Parathyroid adenoma (tissue), 2 donors: ENCODE results near the gene DGUOK.

Experiments
- H2AFZ ChIP-seq: fragments of 300-600 bp; sonication (generic); one replicate; pipeline ENCODE4 v1.7.0; 2017; ENCODE audit warnings: antibody characterized with exemption, mild to moderate bottlenecking
- H3K27ac ChIP-seq: fragments of 300-600 bp; sonication (generic); one replicate; pipeline ENCODE4 v1.7.0; 2017
- H3K27me3 ChIP-seq: fragments of 300-600 bp; sonication (generic); one replicate; pipeline ENCODE4 v1.7.0; 2017; ENCODE audit warnings: low read length; ENCODE audit not compliant: control insufficient read depth, insufficient read depth
- H3K36me3 ChIP-seq: fragments of 300-600 bp; sonication (generic); one replicate; pipeline ENCODE4 v1.7.0; 2017; ENCODE audit warnings: low read length; ENCODE audit not compliant: control insufficient read depth, insufficient read depth
- H3K4me1 ChIP-seq: fragments of 300-600 bp; sonication (generic); one replicate; pipeline ENCODE4 v1.7.0; 2017; ENCODE audit warnings: control low read depth
- H3K4me2 ChIP-seq: fragments of 300-600 bp; sonication (generic); one replicate; pipeline ENCODE4 v1.7.0; 2017; ENCODE audit warnings: low read length
- H3K4me3 ChIP-seq: fragments of 300-600 bp; sonication (generic); one replicate; pipeline ENCODE4 v1.7.0; 2017; ENCODE audit warnings: low read depth, low read length
- H3K79me2 ChIP-seq: fragments of 300-600 bp; sonication (generic); one replicate; pipeline ENCODE4 v1.7.0; 2017; ENCODE audit warnings: control low read depth
- H3K9ac ChIP-seq: fragments of 300-600 bp; sonication (generic); one replicate; pipeline ENCODE4 v1.7.0; 2017; ENCODE audit warnings: mild to moderate bottlenecking
- H3K9me3 ChIP-seq: fragments of 300-600 bp; sonication (generic); one replicate; pipeline ENCODE4 v1.7.0; 2017; ENCODE audit warnings: low read length; ENCODE audit not compliant: control insufficient read depth
- TF ChIP-seq, protein P1 (sequence below): fragments of 300-600 bp; sonication (generic); IDR thresholded peaks from one replicate; pipeline ENCODE4 v1.7.0; 2017; ENCODE audit warnings: antibody characterized with exemption, mild to moderate bottlenecking
- donor health status: primary hyperparathyroidism.

DGUOK gene

DNA sequence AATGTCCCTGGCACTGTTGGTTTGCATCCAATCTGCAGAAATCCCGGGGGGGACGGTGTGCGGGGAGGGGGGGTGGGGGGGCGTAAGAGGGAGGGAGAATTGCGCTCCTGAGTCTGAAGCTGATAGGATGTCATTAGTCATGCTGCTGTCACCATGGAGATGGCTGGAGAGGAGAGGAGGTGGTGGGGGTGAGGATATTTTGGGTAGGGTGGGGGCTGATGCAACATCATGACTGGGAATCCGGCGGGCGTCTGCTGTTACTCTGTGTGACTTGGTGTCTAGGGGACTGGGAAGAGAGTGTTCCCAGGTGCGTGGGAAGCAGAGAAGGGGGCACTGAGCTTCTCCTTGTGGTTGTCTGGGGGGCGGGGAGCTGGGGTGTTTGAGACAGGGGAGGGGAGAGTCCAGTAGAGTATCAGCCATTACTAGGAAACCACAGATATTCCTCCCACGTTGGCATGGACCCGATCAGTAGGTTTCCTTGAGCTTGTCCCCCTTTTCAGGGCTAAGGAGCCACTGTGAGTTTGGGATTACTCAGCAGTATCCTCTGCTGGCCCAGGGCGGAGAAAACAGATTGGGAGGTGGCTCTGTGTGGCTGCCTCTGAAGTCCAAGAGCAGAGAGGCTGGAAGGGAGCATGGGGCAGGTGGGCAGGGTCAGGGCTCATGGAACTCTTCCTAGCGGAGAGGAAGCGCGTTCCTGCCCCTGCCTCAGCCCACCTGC is 77.0 kb downstream of the DGUOK start:
- peaks cover 35% of the 10 kb centered on the region for H3K79me2 ChIP-seq
- H3K4me2 ChIP-seq, result no peak overlapping the region
- TF ChIP-seq, protein P1, sequence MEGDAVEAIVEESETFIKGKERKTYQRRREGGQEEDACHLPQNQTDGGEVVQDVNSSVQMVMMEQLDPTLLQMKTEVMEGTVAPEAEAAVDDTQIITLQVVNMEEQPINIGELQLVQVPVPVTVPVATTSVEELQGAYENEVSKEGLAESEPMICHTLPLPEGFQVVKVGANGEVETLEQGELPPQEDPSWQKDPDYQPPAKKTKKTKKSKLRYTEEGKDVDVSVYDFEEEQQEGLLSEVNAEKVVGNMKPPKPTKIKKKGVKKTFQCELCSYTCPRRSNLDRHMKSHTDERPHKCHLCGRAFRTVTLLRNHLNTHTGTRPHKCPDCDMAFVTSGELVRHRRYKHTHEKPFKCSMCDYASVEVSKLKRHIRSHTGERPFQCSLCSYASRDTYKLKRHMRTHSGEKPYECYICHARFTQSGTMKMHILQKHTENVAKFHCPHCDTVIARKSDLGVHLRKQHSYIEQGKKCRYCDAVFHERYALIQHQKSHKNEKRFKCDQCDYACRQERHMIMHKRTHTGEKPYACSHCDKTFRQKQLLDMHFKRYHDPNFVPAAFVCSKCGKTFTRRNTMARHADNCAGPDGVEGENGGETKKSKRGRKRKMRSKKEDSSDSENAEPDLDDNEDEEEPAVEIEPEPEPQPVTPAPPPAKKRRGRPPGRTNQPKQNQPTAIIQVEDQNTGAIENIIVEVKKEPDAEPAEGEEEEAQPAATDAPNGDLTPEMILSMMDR, result no peak
- H3K9ac ChIP-seq, result no peak overlapping the region
- H3K36me3 ChIP-seq, result no peaks in the 10 kb centered on the region
- H3K9me3 ChIP-seq, result no peaks in the 10 kb centered on the region
- no peak overlapping the region for H2AFZ ChIP-seq
- no peak overlapping the region for H3K27ac ChIP-seq
- no peak overlapping the region for H3K4me3 ChIP-seq
- no peaks in the 10 kb centered on the region for H3K27me3 ChIP-seq
- H3K4me1 ChIP-seq, result peaks cover 9% of the 10 kb centered on the region

DNA sequence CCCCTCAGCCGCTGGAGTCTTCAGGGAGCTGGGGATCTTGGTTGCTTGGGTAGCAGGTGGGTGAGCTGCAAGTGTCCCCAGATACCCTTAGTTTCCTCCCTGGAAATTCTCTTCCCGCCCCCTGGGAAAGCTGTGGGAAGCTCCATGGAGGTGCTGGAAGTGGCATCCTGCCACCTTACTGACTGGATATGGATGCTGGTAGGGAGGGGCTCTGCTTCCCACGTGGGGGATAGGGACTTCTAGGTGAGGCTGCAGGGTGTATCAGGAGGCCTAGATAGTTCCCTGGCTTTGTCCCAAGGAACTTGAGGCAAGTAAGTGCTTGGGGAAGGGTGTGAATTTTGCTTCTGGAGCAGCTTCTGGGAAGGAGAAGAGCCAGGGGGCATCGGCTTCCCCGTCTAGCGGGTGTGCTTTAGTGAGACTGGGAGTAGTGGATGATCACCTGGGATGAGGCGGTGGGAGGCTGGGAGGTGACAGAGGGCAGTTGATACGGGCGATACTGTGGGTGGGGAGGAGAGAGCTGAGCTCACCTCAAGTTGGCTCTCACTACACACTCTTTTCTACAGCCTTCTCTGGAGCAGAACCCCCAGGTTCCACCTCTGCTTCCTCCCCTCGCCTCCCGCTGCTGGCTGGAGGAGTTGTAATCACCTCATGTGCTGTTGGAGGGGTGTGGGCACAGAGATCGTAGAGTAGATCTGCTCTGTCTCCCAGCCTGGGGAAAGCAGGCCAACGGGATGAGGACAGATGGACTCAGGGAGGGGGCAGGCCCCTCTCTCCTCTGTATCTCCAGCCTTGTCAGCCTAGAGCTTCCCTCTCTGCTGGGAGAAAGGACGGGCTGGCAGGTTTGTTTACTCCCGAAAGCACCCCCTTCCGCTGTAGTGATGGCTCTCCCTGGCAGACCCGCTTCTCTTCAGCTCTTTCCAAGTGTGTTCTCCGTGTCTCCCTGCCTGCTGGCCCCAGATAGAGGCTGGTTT is 77.8 kb downstream of the DGUOK start:
- peaks cover 42% of the 10 kb centered on the region for H3K79me2 ChIP-seq
- TF ChIP-seq, protein P1, result no peak
- no peak overlapping the region for H3K27ac ChIP-seq
- no peak overlapping the region for H2AFZ ChIP-seq
- H3K4me3 ChIP-seq, result no peak overlapping the region
- no peak overlapping the region for H3K9ac ChIP-seq
- peaks cover 10% of the 10 kb centered on the region for H3K4me1 ChIP-seq
- H3K36me3 ChIP-seq, result no peaks in the 10 kb centered on the region
- no peak overlapping the region for H3K4me2 ChIP-seq
- no peaks in the 10 kb centered on the region for H3K9me3 ChIP-seq
- no peaks in the 10 kb centered on the region for H3K27me3 ChIP-seq

DNA sequence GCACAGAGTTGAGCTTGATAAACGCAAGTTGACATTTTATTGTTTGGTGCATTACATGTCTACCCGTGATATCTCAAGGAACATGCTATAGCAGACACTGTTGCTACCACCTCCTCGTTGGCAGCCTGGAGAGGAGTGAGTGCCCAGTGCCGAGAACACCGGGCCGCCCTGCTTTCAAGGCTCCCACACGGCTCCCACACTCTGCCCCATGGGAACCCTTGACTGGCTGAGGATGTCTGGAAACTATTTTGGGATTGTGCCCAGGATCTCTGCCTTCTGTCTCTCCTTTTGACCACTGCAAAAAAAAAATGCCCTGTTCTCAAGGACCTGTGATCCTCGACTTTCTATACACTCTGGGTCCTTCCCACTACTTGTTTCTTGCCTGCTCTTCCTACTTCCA is 79.1 kb downstream of the DGUOK start:
- TF ChIP-seq, protein P1, result no peak
- Histone ChIP-seq H3K36me3 (no peaks in the 10 kb centered on the region), H3K79me2 (peaks cover 49% of the 10 kb centered on the region), H2AFZ (no peak overlapping the region), H3K4me2 (no peak overlapping the region), H3K27me3 (no peaks in the 10 kb centered on the region), H3K9me3 (no peaks in the 10 kb centered on the region), H3K4me3 (no peak overlapping the region), H3K4me1 (peaks cover 13% of the 10 kb centered on the region), H3K9ac (no peak overlapping the region), H3K27ac (no peak overlapping the region)

DNA sequence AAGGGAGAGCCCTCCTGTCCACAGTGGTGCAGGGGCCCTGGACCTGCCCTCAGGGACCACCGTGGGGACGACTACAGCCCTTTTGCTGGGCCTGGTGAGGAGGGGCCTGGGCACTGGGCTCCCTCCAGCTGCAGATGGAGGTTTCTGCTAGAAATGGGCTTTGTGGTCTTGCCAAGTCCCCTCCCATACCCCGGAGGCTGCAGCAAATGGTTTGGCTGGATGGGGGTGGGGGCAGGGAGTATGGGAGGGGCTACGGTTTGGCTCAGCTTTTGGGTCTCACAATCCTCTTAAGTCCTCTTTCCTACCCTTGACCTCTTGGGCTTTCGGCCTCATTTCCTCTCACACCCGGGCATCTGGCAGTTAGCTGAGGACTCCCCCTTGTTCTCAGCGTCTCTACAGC is 79.8 kb downstream of the DGUOK start:
- Histone ChIP-seq H3K36me3 (no peaks in the 10 kb centered on the region), H3K4me2 (no peak overlapping the region), H3K79me2 (peaks cover 49% of the 10 kb centered on the region), H3K4me3 (no peak overlapping the region), H3K27me3 (no peaks in the 10 kb centered on the region), H3K27ac (no peak overlapping the region), H2AFZ (no peak overlapping the region), H3K9ac (no peak overlapping the region), H3K4me1 (peaks cover 13% of the 10 kb centered on the region), H3K9me3 (no peaks in the 10 kb centered on the region)
- TF ChIP-seq, protein P1, result no peak
